ENCODE measurements around the gene RARRES1.

DNA sequence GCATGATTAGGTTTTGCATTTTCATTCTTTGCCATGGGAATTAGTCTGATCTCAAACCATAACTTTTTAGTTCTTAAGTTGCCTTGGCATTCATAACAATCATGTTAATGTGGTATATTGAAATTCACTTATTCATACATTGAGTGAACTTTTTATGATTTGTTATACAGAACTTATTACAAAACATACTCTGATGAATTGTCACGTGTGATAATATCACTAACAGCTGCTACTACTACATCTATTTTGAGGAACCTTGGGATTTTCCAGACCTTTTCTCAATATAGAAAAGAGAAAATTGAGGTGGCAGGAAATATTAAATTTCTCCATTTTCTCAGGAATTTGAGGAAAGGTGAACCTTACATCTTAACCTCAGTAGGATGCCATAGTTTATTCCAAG, 69.0 kb downstream of the RARRES1 start:
- no peak for TF ChIP-seq EZH2phosphoT487 (IDR thresholded peaks at IDR 0.05; ENCODE audit: borderline replicate concordance, low read length)
- TF ChIP-seq, protein P1, sequence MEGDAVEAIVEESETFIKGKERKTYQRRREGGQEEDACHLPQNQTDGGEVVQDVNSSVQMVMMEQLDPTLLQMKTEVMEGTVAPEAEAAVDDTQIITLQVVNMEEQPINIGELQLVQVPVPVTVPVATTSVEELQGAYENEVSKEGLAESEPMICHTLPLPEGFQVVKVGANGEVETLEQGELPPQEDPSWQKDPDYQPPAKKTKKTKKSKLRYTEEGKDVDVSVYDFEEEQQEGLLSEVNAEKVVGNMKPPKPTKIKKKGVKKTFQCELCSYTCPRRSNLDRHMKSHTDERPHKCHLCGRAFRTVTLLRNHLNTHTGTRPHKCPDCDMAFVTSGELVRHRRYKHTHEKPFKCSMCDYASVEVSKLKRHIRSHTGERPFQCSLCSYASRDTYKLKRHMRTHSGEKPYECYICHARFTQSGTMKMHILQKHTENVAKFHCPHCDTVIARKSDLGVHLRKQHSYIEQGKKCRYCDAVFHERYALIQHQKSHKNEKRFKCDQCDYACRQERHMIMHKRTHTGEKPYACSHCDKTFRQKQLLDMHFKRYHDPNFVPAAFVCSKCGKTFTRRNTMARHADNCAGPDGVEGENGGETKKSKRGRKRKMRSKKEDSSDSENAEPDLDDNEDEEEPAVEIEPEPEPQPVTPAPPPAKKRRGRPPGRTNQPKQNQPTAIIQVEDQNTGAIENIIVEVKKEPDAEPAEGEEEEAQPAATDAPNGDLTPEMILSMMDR (IDR thresholded peaks at IDR 0.05; ENCODE audit: low read depth, low read length, poor library complexity, severe bottlenecking): no peak

Measured in DOHH2 (cell line).